NCI-H524 (cell line): Measurements from ENCODE around the gene KCNK5.

Source experiments
- DNase-seq, 2 experiments: peaks; one replicate each; lab custom pipeline; 2025; lab: John Stamatoyannopoulos, UW

Gene KCNK5

GRCh38 chr6:39217177-39217864 is 12.0 kb downstream of the KCNK5 start:
- no peak for DNase-seq

DNA sequence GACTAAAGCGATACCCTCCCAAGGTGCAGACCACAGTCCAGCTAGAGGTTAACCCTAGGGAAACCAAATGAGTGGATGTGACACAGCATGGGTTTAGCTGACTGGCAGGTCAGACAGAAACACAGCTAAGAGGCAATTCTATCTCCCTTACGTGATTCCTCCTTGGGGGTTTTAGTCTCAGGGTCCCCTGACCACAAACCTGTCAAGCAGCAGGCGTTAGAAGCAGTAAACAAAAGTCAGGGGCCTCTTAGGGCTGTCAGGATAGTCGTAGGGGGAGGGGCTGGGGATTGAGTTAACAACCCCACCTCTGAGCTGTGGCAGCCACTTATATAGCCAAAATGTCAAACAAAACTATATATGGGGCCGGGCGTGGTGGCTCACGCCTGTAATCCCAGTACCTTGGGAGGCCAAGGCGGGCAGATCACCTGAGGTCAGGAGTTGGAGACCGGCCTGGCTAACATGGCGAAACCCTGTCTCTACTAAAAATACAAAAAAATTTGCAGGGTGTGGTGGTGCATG is 13.6 kb downstream of the KCNK5 start:
- no peak for DNase-seq

DNA sequence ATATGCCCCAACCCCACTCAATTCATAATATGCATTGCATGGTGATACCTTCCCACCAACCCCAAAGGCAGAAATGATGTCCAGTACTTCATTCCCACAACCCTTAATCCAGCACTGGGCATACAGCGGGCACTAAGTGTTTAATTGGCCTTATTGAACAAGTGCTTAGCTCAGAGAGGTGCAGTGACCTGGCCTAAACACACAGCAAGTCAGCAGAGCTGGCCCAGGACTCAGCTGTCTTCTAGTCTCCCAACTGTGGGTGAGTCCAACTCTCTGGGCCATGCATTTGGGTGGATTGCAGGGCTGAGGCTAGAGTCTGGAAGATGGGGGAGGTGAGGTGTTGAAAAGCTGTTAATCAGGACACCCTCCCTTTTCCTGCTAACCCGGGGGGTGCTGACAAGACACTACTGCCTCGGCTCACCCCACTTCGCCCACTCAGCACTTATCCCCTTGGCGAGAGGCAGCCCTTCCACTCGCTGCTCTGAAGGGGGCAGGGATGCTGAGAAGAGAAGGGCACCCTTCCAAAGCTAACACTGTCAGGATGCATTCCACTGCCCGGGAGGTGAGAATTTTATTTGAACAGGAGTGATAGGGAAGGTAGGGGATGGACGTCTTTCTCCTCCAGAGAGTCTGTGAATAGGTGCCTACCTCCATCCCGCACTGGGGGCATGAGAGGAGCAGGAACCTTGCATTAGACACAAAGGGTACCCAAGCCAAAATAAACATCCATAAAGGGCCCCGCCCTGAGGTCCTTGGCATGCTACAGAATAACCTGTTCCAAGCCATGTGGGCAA is 14.2 kb downstream of the KCNK5 start:
- no peak for DNase-seq

DNA sequence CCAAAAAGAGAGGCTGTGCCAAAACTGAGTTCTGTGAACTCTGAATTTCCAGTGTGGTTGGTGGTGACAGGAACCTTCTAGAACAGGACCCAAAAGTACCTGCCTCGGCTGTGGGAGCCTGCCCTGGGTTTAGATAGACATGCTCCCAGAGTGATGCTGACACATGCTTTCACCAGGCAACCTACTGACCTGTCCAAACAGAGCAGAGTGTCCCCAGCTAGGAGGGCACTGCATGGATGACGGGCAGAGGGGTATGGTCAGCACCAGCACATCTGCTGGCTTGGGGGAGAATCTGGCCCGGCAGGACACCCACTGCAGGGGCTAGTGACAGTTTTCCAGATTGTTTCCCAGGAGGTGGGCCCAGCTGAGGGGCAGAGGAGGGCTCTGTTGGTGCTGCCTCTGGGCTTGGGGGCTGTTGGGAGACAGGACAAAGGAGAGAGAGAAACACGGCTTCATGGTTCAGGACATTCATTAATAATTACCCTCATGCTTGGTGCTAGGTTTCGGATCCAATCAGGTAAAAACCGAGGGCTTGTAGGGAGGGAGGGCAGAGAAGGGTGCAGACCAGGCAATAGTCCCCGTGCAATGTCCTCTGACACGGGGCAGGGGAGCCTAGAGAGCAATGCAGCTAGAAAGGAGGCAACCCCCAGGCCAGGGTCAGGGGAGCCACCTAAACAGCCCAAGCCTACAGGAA is 15.0 kb downstream of the KCNK5 start:
- DNase-seq = no peak

GRCh38 chr6:39213195-39213920 is 15.9 kb downstream of the KCNK5 start:
- DNase-seq = no peak

- no peak for DNase-seq
Measured at GRCh38 chr6:39211183-39211582, 18.1 kb downstream of the KCNK5 start.

GRCh38 chr6:39210450-39210849 is 18.8 kb downstream of the KCNK5 start:
- DNase-seq = no peak

- no peak for DNase-seq
Measured at GRCh38 chr6:39209911-39210310, 19.4 kb downstream of the KCNK5 start.

GRCh38 chr6:39209360-39209811 is 19.9 kb downstream of the KCNK5 start:
- peak; percentile 2 to 32 for DNase-seq

- DNase-seq = peak; percentile 85 to 92
Measured at GRCh38 chr6:39208223-39208739, 21.0 kb downstream of the KCNK5 start.

DNA sequence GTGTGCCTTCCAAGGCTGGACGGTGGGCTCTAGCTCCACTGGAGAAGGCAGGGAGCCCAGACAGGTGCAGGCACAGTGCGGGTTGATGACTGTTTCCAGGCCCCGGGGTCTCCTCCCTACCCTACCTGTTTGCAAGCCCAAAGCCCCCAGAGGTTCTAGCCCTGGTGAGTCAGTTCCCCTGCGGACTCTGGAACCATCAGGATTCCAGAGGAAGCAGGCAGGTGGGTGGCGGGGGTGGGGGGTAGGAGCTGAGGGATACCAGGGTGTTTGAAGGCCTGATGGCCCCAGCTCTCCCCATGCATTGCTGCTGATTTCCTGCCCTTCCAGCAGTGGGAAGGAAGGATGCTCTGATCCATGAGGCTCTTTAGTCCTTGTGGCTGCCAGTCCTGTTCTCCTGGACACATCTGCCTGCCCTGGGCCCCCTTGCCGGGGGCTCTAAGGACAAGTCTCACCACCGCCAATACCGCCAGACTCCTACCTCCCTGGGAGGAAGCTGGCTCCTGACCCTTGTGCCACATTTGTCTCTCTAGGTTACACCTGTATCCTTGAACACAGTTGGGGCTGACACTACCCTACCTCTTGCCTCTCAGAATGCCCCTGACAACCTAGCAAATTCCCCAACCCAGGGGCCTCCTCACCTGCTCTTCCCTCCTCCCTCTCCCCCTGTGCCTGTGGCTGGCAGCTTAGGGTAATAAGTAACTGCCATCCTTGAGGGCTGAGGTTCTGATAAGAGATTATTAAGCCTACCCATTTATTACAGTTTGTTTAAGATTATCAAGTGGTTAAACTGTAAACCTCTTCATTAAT is 21.7 kb downstream of the KCNK5 start:
- DNase-seq = peak in 1 of 2 experiments; percentile 25

- DNase-seq = no peak
Measured at GRCh38 chr6:39206250-39206721, 23.0 kb downstream of the KCNK5 start.

GRCh38 chr6:39204646-39205244 is 24.5 kb downstream of the KCNK5 start:
- no peak for DNase-seq

GRCh38 chr6:39204160-39204495 is 25.1 kb downstream of the KCNK5 start:
- no peak for DNase-seq

- DNase-seq = no peak
Measured at GRCh38 chr6:39203436-39204159, 25.7 kb downstream of the KCNK5 start.

- DNase-seq = no peak
Measured at GRCh38 chr6:39202166-39202565, 27.1 kb downstream of the KCNK5 start.

DNA sequence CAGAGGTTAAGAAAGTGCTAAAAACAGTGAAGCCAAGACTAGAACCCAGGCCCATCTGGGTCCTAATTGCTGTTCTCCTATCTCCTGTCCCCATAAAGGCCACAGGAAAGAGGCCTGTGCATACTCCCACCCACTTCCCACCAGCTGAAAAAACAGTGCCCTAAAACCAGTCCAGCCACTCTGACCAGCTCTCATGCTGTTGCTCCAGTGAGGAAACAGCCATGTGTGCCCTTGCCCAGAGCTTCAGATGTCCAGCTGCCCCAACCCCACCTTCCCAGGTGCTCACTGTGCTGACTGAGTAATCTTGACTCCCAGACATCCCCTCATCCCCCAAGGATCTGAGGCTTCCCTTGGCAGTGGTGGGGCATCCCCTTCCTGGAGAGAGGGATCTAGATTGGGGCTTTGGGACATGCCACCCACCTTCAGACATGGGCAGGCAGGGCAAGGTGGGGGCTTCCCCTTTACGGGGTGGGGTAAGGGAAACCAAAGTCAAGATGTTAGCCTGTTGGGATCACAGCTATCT is 28.7 kb downstream of the KCNK5 start:
- no peak for DNase-seq

GRCh38 chr6:39199976-39200375 is 29.3 kb downstream of the KCNK5 start:
- no peak for DNase-seq

DNA sequence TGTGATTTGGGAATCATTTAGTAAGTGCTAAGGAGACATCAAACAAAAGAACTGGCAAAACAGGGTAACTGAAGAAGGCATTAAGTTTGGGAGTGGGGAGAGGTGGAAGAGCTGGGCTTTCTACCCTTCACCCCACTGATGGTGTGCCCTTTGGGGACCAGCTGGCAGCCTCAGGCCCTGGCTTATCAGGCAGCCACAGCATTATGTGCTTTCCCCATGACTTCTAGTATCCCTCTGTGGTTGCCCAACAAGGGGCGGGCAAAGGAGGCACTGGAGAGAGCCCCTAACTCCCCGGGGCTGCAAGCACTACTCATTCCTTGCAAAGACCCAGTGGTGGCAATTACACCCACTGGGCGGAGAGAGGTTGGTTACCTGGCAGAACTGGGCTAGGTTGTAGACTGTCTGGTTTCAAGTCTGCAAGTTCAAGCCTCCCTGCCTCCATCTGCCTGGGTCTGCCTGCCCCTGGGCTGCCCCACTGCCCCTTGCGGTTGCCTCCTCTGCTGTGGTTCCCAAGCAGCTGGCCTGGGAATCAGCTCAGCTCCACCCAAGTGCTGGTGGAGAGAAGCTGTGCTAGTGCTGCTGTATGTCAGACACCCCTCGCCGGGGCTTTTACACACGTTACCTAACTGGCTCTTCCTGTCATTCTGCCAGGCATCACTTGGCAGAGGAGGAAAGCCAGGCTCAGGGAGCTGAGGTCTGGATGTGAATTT is 29.9 kb downstream of the KCNK5 start:
- no peak for DNase-seq
